ENCODE measurements around the gene BRSK2.

GRCh38 chr11:1403721-1404460 lies 14.2 kb downstream of the BRSK2 start:
- no peak for TF ChIP-seq REST (IDR thresholded peaks at IDR 0.05; ENCODE audit: low read depth)
- no peak for TF ChIP-seq EGR1 (IDR thresholded peaks at IDR 0.05)
- TF ChIP-seq MAX (IDR thresholded peaks at IDR 0.05) = no peak
- TF ChIP-seq TAF1 (IDR thresholded peaks at IDR 0.05; ENCODE audit: low read depth) = no peak
- TF ChIP-seq CREB1 (IDR thresholded peaks at IDR 0.05; ENCODE audit: low read depth) = no peak
